Esophagus muscularis mucosa (tissue), 4 donors: ENCODE results near the gene SLC2A11.

Experiments used
- EP300 ChIP-seq: sonication (generic); formaldehyde crosslinking; IDR thresholded peaks from one replicate; pipeline ENCODE4 v1.6.1; 2017; ENCODE audit warnings: antibody characterized with exemption
- POLR2A ChIP-seq: fragments of 450-650 bp; IDR thresholded peaks from one replicate; pipeline ENCODE4 v1.6.1; 2017; ENCODE audit warnings: antibody characterized with exemption, moderate library complexity, mild to moderate bottlenecking, low read depth
- TF ChIP-seq, protein P1 (sequence below), 3 experiments: fragments of 200-600 bp in 2 of 3; fragments of 450-650 bp in 1 of 3; sonication (generic) in 2 of 3; IDR thresholded peaks; one replicate each; pipeline ENCODE4 v1.5.1; 2017 to 2019; ENCODE audit warnings: antibody characterized with exemption in 3 of 3, mild to moderate bottlenecking in 2 of 3, moderate library complexity in 1 of 3

DNA sequence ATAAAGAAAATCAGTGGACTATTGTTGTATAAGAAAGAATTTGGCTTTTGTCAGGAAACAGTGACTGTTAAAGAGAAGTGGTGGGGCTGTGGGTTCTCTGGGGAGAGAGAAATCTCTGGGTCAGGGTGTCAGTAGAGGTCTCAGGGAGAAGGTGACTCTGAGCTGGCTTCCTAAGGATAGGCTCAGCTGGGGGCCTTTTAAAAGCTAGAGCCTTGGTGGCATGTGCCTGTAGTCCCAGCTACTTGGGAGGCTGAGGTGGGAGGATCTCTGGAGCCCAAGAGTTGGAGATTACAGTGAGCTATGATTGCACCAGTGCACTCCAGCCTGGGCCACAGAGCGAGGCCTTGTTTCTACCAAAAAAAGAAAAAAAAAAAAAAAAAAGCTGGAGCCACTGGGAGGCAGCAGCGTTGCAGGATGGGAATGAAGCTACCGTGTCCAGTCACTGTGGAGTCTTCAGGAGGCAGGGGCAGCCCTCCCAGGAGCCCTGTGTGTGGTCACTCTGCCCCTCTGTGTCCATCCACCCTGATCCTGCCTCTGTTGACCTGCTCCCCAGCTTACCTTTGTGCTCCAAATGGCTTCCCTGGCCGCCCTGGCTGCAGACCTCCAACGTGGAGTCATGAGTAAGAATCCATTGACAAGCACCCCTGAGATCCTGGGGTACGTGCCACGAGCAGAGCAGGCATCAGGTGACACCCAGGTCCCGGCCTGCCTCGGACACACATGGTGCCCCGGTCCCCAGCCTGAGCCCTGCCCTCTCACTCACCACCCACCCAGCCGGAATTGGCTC is 31.1 kb downstream of the SLC2A11 start:
- TF ChIP-seq, protein P1, sequence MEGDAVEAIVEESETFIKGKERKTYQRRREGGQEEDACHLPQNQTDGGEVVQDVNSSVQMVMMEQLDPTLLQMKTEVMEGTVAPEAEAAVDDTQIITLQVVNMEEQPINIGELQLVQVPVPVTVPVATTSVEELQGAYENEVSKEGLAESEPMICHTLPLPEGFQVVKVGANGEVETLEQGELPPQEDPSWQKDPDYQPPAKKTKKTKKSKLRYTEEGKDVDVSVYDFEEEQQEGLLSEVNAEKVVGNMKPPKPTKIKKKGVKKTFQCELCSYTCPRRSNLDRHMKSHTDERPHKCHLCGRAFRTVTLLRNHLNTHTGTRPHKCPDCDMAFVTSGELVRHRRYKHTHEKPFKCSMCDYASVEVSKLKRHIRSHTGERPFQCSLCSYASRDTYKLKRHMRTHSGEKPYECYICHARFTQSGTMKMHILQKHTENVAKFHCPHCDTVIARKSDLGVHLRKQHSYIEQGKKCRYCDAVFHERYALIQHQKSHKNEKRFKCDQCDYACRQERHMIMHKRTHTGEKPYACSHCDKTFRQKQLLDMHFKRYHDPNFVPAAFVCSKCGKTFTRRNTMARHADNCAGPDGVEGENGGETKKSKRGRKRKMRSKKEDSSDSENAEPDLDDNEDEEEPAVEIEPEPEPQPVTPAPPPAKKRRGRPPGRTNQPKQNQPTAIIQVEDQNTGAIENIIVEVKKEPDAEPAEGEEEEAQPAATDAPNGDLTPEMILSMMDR (IDR thresholded peaks at IDR 0.05), result no peak
- TF ChIP-seq POLR2A, result no peak
- no peak for TF ChIP-seq EP300
